Right lobe of liver (tissue), 4 donors: ENCODE measurements around the gene UBASH3B.

ENCODE experiments used
- CTCF ChIP-seq, 4 donors: fragments of 200-600 bp in 3 of 4; fragments of 450-650 bp in 1 of 4; IDR thresholded peaks; one replicate each; pipeline versions ENCODE4 v1.5.1 to v1.8.0; 2016 to 2022; ENCODE audit warnings: antibody characterized with exemption in 4 of 4, mild to moderate bottlenecking in 2 of 4
- POLR2A ChIP-seq: fragments of 450-650 bp; IDR thresholded peaks from one replicate; pipeline ENCODE4 v1.6.1; 2017; ENCODE audit warnings: antibody characterized with exemption, mild to moderate bottlenecking
- donor health status: DM: no; HTN: no; CAD: no.
- donor health status: DM: no; HTN: no; CAD: no.
- donor health status: DM: no; HTN: yes; CAD: no.

GRCh38 chr11:122637541-122637940, 18.0 kb upstream of the UBASH3B start:
- no peak for TF ChIP-seq CTCF (IDR thresholded peaks at IDR 0.05)
- TF ChIP-seq POLR2A = no peak
